DMS79 treated with DMSO at 0.1 percent for 48 hours (cell line): Measurements from ENCODE around the gene TENM4.
A peak's percentile ranks its signal among the peaks of the same experiment; 100 is the strongest.

ENCODE experiments used
- DNase-seq: peaks from one replicate; lab custom pipeline; 2025; lab: John Stamatoyannopoulos, UW

The TENM4 gene

GRCh38 chr11:78699609-78700135, 741.2 kb downstream of the TENM4 start:
- DNase-seq: no peak

GRCh38 chr11:78698612-78699011, 742.2 kb downstream of the TENM4 start:
- DNase-seq: no peak

- no peak for DNase-seq
Observed at GRCh38 chr11:78696177-78696576, 744.7 kb downstream of the TENM4 start.

- DNase-seq: peak; percentile 35
Observed at GRCh38 chr11:78694152-78694551, 746.7 kb downstream of the TENM4 start.

GRCh38 chr11:78691215-78691614, 749.6 kb downstream of the TENM4 start:
- DNase-seq: no peak

GRCh38 chr11:78690352-78690987, 750.4 kb downstream of the TENM4 start:
- DNase-seq: no peak

- no peak for DNase-seq
Observed at GRCh38 chr11:78689585-78690153, 751.2 kb downstream of the TENM4 start.

GRCh38 chr11:78689101-78689500, 751.7 kb downstream of the TENM4 start:
- DNase-seq: no peak

GRCh38 chr11:78688460-78688859, 752.4 kb downstream of the TENM4 start:
- DNase-seq: no peak

- peak; percentile 45 for DNase-seq
Observed at GRCh38 chr11:78685156-78685555, 755.7 kb downstream of the TENM4 start.

- DNase-seq: no peak
Observed at GRCh38 chr11:78684377-78684776, 756.5 kb downstream of the TENM4 start.

- no peak for DNase-seq
Observed at GRCh38 chr11:78683774-78684173, 757.1 kb downstream of the TENM4 start.

GRCh38 chr11:78676026-78676557, 764.7 kb downstream of the TENM4 start:
- DNase-seq: no peak

- no peak for DNase-seq
Observed at GRCh38 chr11:78672850-78673620, 767.8 kb downstream of the TENM4 start.

GRCh38 chr11:78669249-78669648, 771.6 kb downstream of the TENM4 start:
- DNase-seq: no peak

- no peak for DNase-seq
Observed at GRCh38 chr11:78667461-78667860, 773.4 kb downstream of the TENM4 start.

GRCh38 chr11:78666675-78667160, 774.1 kb downstream of the TENM4 start:
- DNase-seq: no peak

GRCh38 chr11:78664636-78665035, 776.2 kb downstream of the TENM4 start:
- DNase-seq: no peak

GRCh38 chr11:78662811-78663210, 778.0 kb downstream of the TENM4 start:
- no peak for DNase-seq

- no peak for DNase-seq
Observed at GRCh38 chr11:78660471-78660870, 780.4 kb downstream of the TENM4 start.

- peak; percentile 36 for DNase-seq
Observed at GRCh38 chr11:78659326-78660270, 781.2 kb downstream of the TENM4 start.
